Subcutaneous abdominal adipose tissue (tissue), 5 donors: ENCODE data around the gene EXOC3.

ENCODE experiments used
- H3K27ac ChIP-seq: one replicate; pipeline ENCODE4 v1.7.0; 2013; ENCODE audit warnings: low read depth, mild to moderate bottlenecking, inconsistent platforms, low read length, moderate library complexity
- H3K27me3 ChIP-seq, 5 donors: one replicate each; pipeline ENCODE4 v1.7.0; 2013; ENCODE audit warnings: low read length in 5 of 5, inconsistent platforms in 1 of 5; ENCODE audit not compliant: control insufficient read depth in 5 of 5, insufficient read depth in 4 of 5
- H3K36me3 ChIP-seq, 5 donors: one replicate each; pipeline ENCODE4 v1.7.0; 2013; ENCODE audit warnings: low read length in 5 of 5; ENCODE audit not compliant: control insufficient read depth in 5 of 5, insufficient read depth in 5 of 5
- H3K4me1 ChIP-seq, 5 donors: one replicate each; pipeline ENCODE4 v1.7.0; 2013; ENCODE audit warnings: low read length in 5 of 5, mild to moderate bottlenecking in 3 of 5, moderate library complexity in 1 of 5; ENCODE audit not compliant: control insufficient read depth in 5 of 5, insufficient read depth in 5 of 5
- H3K4me3 ChIP-seq, 5 donors: one replicate each; pipeline ENCODE4 v1.7.0; 2013; ENCODE audit warnings: low read length in 5 of 5, low read depth in 1 of 5
- H3K9ac ChIP-seq, 5 donors: one replicate each; pipeline ENCODE4 v1.7.0; 2013; ENCODE audit warnings: low read length in 5 of 5, mild to moderate bottlenecking in 4 of 5, moderate library complexity in 3 of 5
- H3K9me3 ChIP-seq, 5 donors: one replicate each; pipeline ENCODE4 v1.7.0; 2013; ENCODE audit warnings: low read length in 5 of 5; ENCODE audit not compliant: control insufficient read depth in 5 of 5
- donor health status: healthy.
- donor health status: healthy.
- donor health status: healthy.
- donor health status: healthy.
- donor health status: healthy.

The EXOC3 gene

GRCh38 chr5:453725-454481 lies 10.9 kb downstream of the EXOC3 start:
- no peaks in the 10 kb centered on the region for H3K4me1 ChIP-seq

GRCh38 chr5:454936-455335 lies 12.0 kb downstream of the EXOC3 start:
- H3K27me3 ChIP-seq = no peaks in the 10 kb centered on the region
- H3K36me3 ChIP-seq = peaks cover 30 to 82% (median 76%) of the 10 kb centered on the region in 5 donors
- no peak overlapping the region for H3K27ac ChIP-seq
- H3K4me3 ChIP-seq = no peak overlapping the region
- H3K9me3 ChIP-seq = peaks cover 6 to 11% (median 10%) of the 10 kb centered on the region in 5 donors
- no peak overlapping the region for H3K9ac ChIP-seq
- no peaks in the 10 kb centered on the region for H3K4me1 ChIP-seq

More at GRCh38 chr5:453725-454481, 10.9 kb downstream of the EXOC3 start:
- H3K9ac ChIP-seq = no peak overlapping the region
- no peak overlapping the region for H3K27ac ChIP-seq
- H3K27me3 ChIP-seq = no peaks in the 10 kb centered on the region
- H3K9me3 ChIP-seq = peaks cover 6 to 11% (median 10%) of the 10 kb centered on the region in 5 donors
- H3K36me3 ChIP-seq = peaks cover 30 to 82% (median 77%) of the 10 kb centered on the region in 5 donors
- H3K4me3 ChIP-seq = no peak overlapping the region

- no peak overlapping the region for H3K4me3 ChIP-seq
- H3K36me3 ChIP-seq = peaks cover 23 to 87% (median 80%) of the 10 kb centered on the region in 5 donors
- no peaks in the 10 kb centered on the region for H3K27me3 ChIP-seq
- no peaks in the 10 kb centered on the region for H3K4me1 ChIP-seq
- H3K27ac ChIP-seq = no peak overlapping the region
- H3K9me3 ChIP-seq = peaks cover 6 to 11% (median 10%) of the 10 kb centered on the region in 5 donors
- no peak overlapping the region for H3K9ac ChIP-seq
These were observed 12.8 kb downstream of the EXOC3 start for GRCh38 chr5:455806-456205.

- Histone ChIP-seq H3K9me3 (peaks cover 6 to 9% (median 8%) of the 10 kb centered on the region in 5 donors), H3K27me3 (no peaks in the 10 kb centered on the region), H3K4me3 (no peak overlapping the region), H3K9ac (no peak overlapping the region), H3K4me1 (no peaks in the 10 kb centered on the region), H3K27ac (no peak overlapping the region), H3K36me3 (peaks cover 16 to 87% (median 78%) of the 10 kb centered on the region in 5 donors)
These were observed 13.6 kb downstream of the EXOC3 start for GRCh38 chr5:456351-457194.

- Histone ChIP-seq H3K4me3 (no peak overlapping the region), H3K9me3 (peaks cover 0 to 2% (median 0%) of the 10 kb centered on the region in 5 donors), H3K27me3 (no peaks in the 10 kb centered on the region), H3K36me3 (peaks cover 9 to 88% (median 80%) of the 10 kb centered on the region in 5 donors), H3K27ac (no peak overlapping the region), H3K9ac (no peak overlapping the region), H3K4me1 (no peaks in the 10 kb centered on the region)
These were observed 14.4 kb downstream of the EXOC3 start for GRCh38 chr5:457195-457961.

- Histone ChIP-seq H3K27me3 (no peaks in the 10 kb centered on the region), H3K36me3 (peaks cover 9 to 89% (median 77%) of the 10 kb centered on the region in 5 donors), H3K4me1 (no peaks in the 10 kb centered on the region), H3K27ac (no peak overlapping the region), H3K9me3 (no peaks in the 10 kb centered on the region), H3K4me3 (no peak overlapping the region), H3K9ac (no peak overlapping the region)
These were observed 15.8 kb downstream of the EXOC3 start for GRCh38 chr5:458547-459353.

GRCh38 chr5:459562-460272 lies 16.7 kb downstream of the EXOC3 start:
- no peak overlapping the region for H3K4me3 ChIP-seq
- no peak overlapping the region for H3K9ac ChIP-seq
- H3K27me3 ChIP-seq = no peaks in the 10 kb centered on the region
- H3K27ac ChIP-seq = no peak overlapping the region
- H3K4me1 ChIP-seq = no peaks in the 10 kb centered on the region
- H3K36me3 ChIP-seq = peaks cover 9 to 90% (median 79%) of the 10 kb centered on the region in 5 donors
- H3K9me3 ChIP-seq = no peaks in the 10 kb centered on the region

- no peak overlapping the region for H3K9ac ChIP-seq
- H3K9me3 ChIP-seq = no peaks in the 10 kb centered on the region
- no peak overlapping the region for H3K4me3 ChIP-seq
- no peaks in the 10 kb centered on the region for H3K4me1 ChIP-seq
- no peak overlapping the region for H3K27ac ChIP-seq
- H3K27me3 ChIP-seq = no peaks in the 10 kb centered on the region
- peaks cover 9 to 90% (median 80%) of the 10 kb centered on the region in 5 donors for H3K36me3 ChIP-seq
These were observed 17.3 kb downstream of the EXOC3 start for GRCh38 chr5:460273-460625.

GRCh38 chr5:462051-462481 lies 19.1 kb downstream of the EXOC3 start:
- H3K4me1 ChIP-seq = no peaks in the 10 kb centered on the region
- H3K36me3 ChIP-seq = peaks cover 9 to 92% (median 85%) of the 10 kb centered on the region in 5 donors
- H3K27me3 ChIP-seq = no peaks in the 10 kb centered on the region
- H3K9me3 ChIP-seq = no peaks in the 10 kb centered on the region
- H3K9ac ChIP-seq = no peak overlapping the region
- no peak overlapping the region for H3K4me3 ChIP-seq
- no peak overlapping the region for H3K27ac ChIP-seq
